CD14-positive monocyte (primary cell): ENCODE measurements around the gene SLC25A33. TPM values are rescaled to one million over a fixed set of nuclear protein-coding genes. Genes with fewer than 3 reads are reported as not detected.
A peak's percentile ranks its signal among the peaks of the same experiment; 100 is the strongest.

Source experiments
- DNase-seq, 3 donors: peaks; one replicate each; pipeline ENCODE4 v3.0.0-alpha.2; 2011 to 2022
- H2AFZ ChIP-seq: 2 replicates; pipeline ENCODE4 v1.6.0; 2012; ENCODE audit warnings: mild to moderate bottlenecking, low read depth, low read length, inconsistent platforms; ENCODE audit not compliant: insufficient read depth, poor library complexity, severe bottlenecking
- H3K27ac ChIP-seq, 2 donors: 1 replicate in 1 of 2; 2 replicates in 1 of 2; pipeline ENCODE4 v1.5.1; 2012 to 2013; ENCODE audit warnings: low read length in 2 of 2, control low read depth in 1 of 2, inconsistent platforms in 1 of 2, low read depth in 1 of 2, mild to moderate bottlenecking in 1 of 2
- H3K27me3 ChIP-seq, 2 donors: one replicate each; pipeline versions ENCODE4 v1.6.0 to v1.6.1; 2011 to 2013; ENCODE audit warnings: low read length in 2 of 2; ENCODE audit not compliant: control insufficient read depth in 2 of 2, insufficient read depth in 2 of 2
- H3K36me3 ChIP-seq, 2 donors: replicated peaks in 1 of 2; 1 replicate in 1 of 2; 2 replicates in 1 of 2; pipeline versions ENCODE4 v1.5.1 to v1.6.1; 2012 to 2013; ENCODE audit warnings: low read length in 2 of 2, control low read depth in 1 of 2, inconsistent platforms in 1 of 2, mild to moderate bottlenecking in 1 of 2; ENCODE audit not compliant: insufficient read depth in 2 of 2, control insufficient read depth in 1 of 2
- H3K4me1 ChIP-seq, 2 donors: 1 replicate in 1 of 2; 2 replicates in 1 of 2; pipeline versions ENCODE4 v1.5.1 to v1.6.1; 2012 to 2013; ENCODE audit warnings: low read length in 2 of 2, control low read depth in 1 of 2, inconsistent platforms in 1 of 2, mild to moderate bottlenecking in 1 of 2, moderate library complexity in 1 of 2; ENCODE audit not compliant: insufficient read depth in 2 of 2, control insufficient read depth in 1 of 2
- H3K4me2 ChIP-seq: replicated peaks from 2 replicates; pipeline ENCODE3; 2012; ENCODE audit warnings: low read length, moderate library complexity, mild to moderate bottlenecking; ENCODE audit not compliant: poor library complexity, severe bottlenecking; ENCODE audit errors: extremely low read depth
- H3K4me3 ChIP-seq, 3 experiments: fragments of 200-600 bp in 1 of 3; sonication (generic) in 1 of 3; replicated peaks in 1 of 3; 1 replicate in 2 of 3; 2 replicates in 1 of 3; pipeline ENCODE4 v1.5.1; 2011 to 2013; ENCODE audit warnings: low read length in 3 of 3, mild to moderate bottlenecking in 3 of 3, control low read depth in 2 of 3, low read depth in 2 of 3, inconsistent platforms in 1 of 3, moderate library complexity in 1 of 3
- H3K79me2 ChIP-seq: 2 replicates; pipeline ENCODE4 v1.6.0; 2012; ENCODE audit warnings: mild to moderate bottlenecking, control low read depth, inconsistent platforms, low read length, moderate library complexity; ENCODE audit not compliant: insufficient read depth
- H3K9ac ChIP-seq: 2 replicates; pipeline ENCODE4 v1.6.0; 2017; ENCODE audit warnings: low read length, mild to moderate bottlenecking; ENCODE audit not compliant: insufficient read depth, poor library complexity, severe bottlenecking
- H3K9me3 ChIP-seq, 2 donors: replicated peaks in 1 of 2; 1 replicate in 1 of 2; 2 replicates in 1 of 2; pipeline versions ENCODE4 v1.5.1 to v1.6.1; 2012 to 2013; ENCODE audit warnings: low read length in 2 of 2, control low read depth in 1 of 2; ENCODE audit not compliant: control insufficient read depth in 1 of 2, insufficient read depth in 1 of 2
- H4K20me1 ChIP-seq: 2 replicates; pipeline ENCODE4 v1.6.0; 2012; ENCODE audit warnings: mild to moderate bottlenecking, low read length, control low read depth, moderate library complexity; ENCODE audit not compliant: insufficient read depth
- H3K27ac Mint-ChIP-seq, 7 donors: one replicate each; pipeline ENCODE4 v1.8.0; 2020; ENCODE audit warnings: mild to moderate bottlenecking in 7 of 7, mixed read lengths in 7 of 7, moderate library complexity in 6 of 7, inconsistent platforms in 2 of 7
- H3K27me3 Mint-ChIP-seq, 3 donors: one replicate each; pipeline ENCODE4 v1.8.0; 2021 to 2022; ENCODE audit warnings: low read depth in 3 of 3, mild to moderate bottlenecking in 3 of 3, mixed read lengths in 3 of 3, moderate library complexity in 3 of 3, inconsistent platforms in 1 of 3
- H3K36me3 Mint-ChIP-seq, 2 donors: one replicate each; pipeline ENCODE4 v1.8.0; 2020; ENCODE audit warnings: mixed read lengths in 2 of 2, inconsistent platforms in 1 of 2, mild to moderate bottlenecking in 1 of 2
- H3K4me1 Mint-ChIP-seq: one replicate; pipeline ENCODE4 v1.8.0; 2020; ENCODE audit warnings: mild to moderate bottlenecking, mixed read lengths
- H3K4me3 Mint-ChIP-seq, 2 donors: one replicate each; pipeline ENCODE4 v1.8.0; 2020; ENCODE audit warnings: mild to moderate bottlenecking in 2 of 2, mixed read lengths in 2 of 2, moderate library complexity in 1 of 2
- H3K9me3 Mint-ChIP-seq, 7 donors: one replicate each; pipeline ENCODE4 v1.8.0; 2020 to 2022; ENCODE audit warnings: mixed read lengths in 7 of 7, mild to moderate bottlenecking in 6 of 7, moderate library complexity in 6 of 7, inconsistent platforms in 2 of 7
- CTCF ChIP-seq: fragments of 200-600 bp; IDR thresholded peaks from one replicate; pipeline ENCODE4 v1.8.0; 2022; ENCODE audit warnings: antibody characterized with exemption, mild to moderate bottlenecking
- WGBS: methylation state at CpG from one replicate; pipeline ENCODE4 v1.1.5; 2013; ENCODE audit warnings: missing lambda C conversion rate; ENCODE audit not compliant: insufficient coverage; 5-methylcytosine and 5-hydroxymethylcytosine counted together
- intact Hi-C, 2 donors: fragments of 100-400 bp; cut with micrococcal nuclease; formaldehyde crosslinking; loops; one replicate each; pipeline versions ENCODE4 v1.15.0 to v1.15.1; 2023
- polyA plus RNA-seq, 3 donors: library from polyadenylated mRNA; depleted of rRNA in 1 of 3; unstranded in 2 of 3; stranded (reverse) in 1 of 3; fragments of 300-500 nt in 2 of 3; fragments of >200 nt in 1 of 3; fragmentation: Illumina TruSeq in 2 of 3; gene quantifications; 1 replicate in 2 of 3; 2 replicates in 1 of 3; pipeline ENCODE4 v1.2.3, GENCODE V29; 2012 to 2021

SLC25A33 gene
- polyA plus RNA-seq, 3 donors, result 2.3 to 6.4 (median 4.4) TPM

GRCh38 chr1:9592510-9593075 is 53.3 kb downstream of the SLC25A33 start:
- Histone ChIP-seq H3K9me3 (no peaks in the 10 kb centered on the region), H3K4me3 (peak overlapping the region in 1 of 3 experiments; percentile 55), H2AFZ (peak overlapping the region; percentile 61), H3K4me1 (peaks cover 49 to 56% of the 10 kb centered on the region in 2 donors), H4K20me1 (peaks cover 18% of the 10 kb centered on the region), H3K27ac (no peak overlapping the region), H3K36me3 (peaks cover 0 to 9% of the 10 kb centered on the region in 2 donors), H3K27me3 (peaks cover 0 to 4% of the 10 kb centered on the region in 2 donors), H3K79me2 (peaks cover 50% of the 10 kb centered on the region), H3K9ac (no peak overlapping the region), H3K4me2 (peak overlapping the region; percentile 50)
- Mint-ChIP-seq H3K9me3 (no peaks in the 10 kb centered on the region), H3K27ac (peak overlapping the region in 3 of 7 donors; percentile 35 to 75 (median 50)), H3K27me3 (peaks cover 5% of the 10 kb centered on the region in 3 donors), H3K4me1 (peaks cover 48% of the 10 kb centered on the region), H3K4me3 (no peak overlapping the region), H3K36me3 (peaks cover 11% of the 10 kb centered on the region in 2 donors)
- no peak for DNase-seq
- intact Hi-C loops, result no loop called here
- 78% methylated on average over 11 of the region's 16 CpGs for WGBS
- TF ChIP-seq CTCF, result no peak

GRCh38 chr1:9593147-9593491 is 53.9 kb downstream of the SLC25A33 start:
- peaks cover 45% of the 10 kb centered on the region for H3K4me1 Mint-ChIP-seq
- no peak for DNase-seq
- Histone ChIP-seq H3K4me1 (peaks cover 48 to 53% of the 10 kb centered on the region in 2 donors), H3K27ac (peak overlapping the region in 1 of 2 donors; percentile 65), H3K27me3 (peaks cover 0 to 4% of the 10 kb centered on the region in 2 donors), H3K4me3 (peak overlapping the region in 1 of 3 experiments; percentile 55), H4K20me1 (peaks cover 18% of the 10 kb centered on the region), H3K4me2 (peak overlapping the region; percentile 50), H3K9ac (peak overlapping the region; percentile 36), H2AFZ (peak overlapping the region; percentile 61), H3K79me2 (peaks cover 50% of the 10 kb centered on the region), H3K9me3 (no peaks in the 10 kb centered on the region), H3K36me3 (peaks cover 3 to 9% of the 10 kb centered on the region in 2 donors)
- H3K9me3 Mint-ChIP-seq, result no peaks in the 10 kb centered on the region
- 56% methylated on average over 8 of the region's 9 CpGs for WGBS
- peak overlapping the region; percentile 50 to 68 for H3K4me3 Mint-ChIP-seq
- peaks cover 16% of the 10 kb centered on the region in 2 donors for H3K36me3 Mint-ChIP-seq
- H3K27ac Mint-ChIP-seq, result peak overlapping the region in 4 of 7 donors; percentile 12 to 75 (median 47)
- peaks cover 3 to 5% (median 5%) of the 10 kb centered on the region in 3 donors for H3K27me3 Mint-ChIP-seq
- intact Hi-C loops, result no loop called here
- TF ChIP-seq CTCF, result no peak
